ENCODE measurements around the gene VIPR2.

VIPR2 gene

GRCh38 chr7:159027056-159027788 is 117.4 kb downstream of the VIPR2 start:
- TF ChIP-seq CTCF (IDR thresholded peaks at IDR 0.05), result no peak

- no peak for TF ChIP-seq CTCF (IDR thresholded peaks at IDR 0.05)
Measured at GRCh38 chr7:159026271-159027055, 118.2 kb downstream of the VIPR2 start.

GRCh38 chr7:159025161-159025779 is 119.4 kb downstream of the VIPR2 start:
- TF ChIP-seq CTCF (IDR thresholded peaks at IDR 0.05), result no peak

- TF ChIP-seq CTCF (IDR thresholded peaks at IDR 0.05), result no peak
Measured at GRCh38 chr7:159024280-159024951, 120.3 kb downstream of the VIPR2 start.

GRCh38 chr7:159023746-159024145 is 120.9 kb downstream of the VIPR2 start:
- no peak for TF ChIP-seq CTCF (IDR thresholded peaks at IDR 0.05)

GRCh38 chr7:159023206-159023605 is 121.5 kb downstream of the VIPR2 start:
- TF ChIP-seq CTCF (IDR thresholded peaks at IDR 0.05), result no peak

GRCh38 chr7:159022238-159022993 is 122.3 kb downstream of the VIPR2 start:
- no peak for TF ChIP-seq CTCF (IDR thresholded peaks at IDR 0.05)

All from LNCAP (cell line).